ENCODE results near the gene CYP26B1.

- TF ChIP-seq CTCF (conservative IDR thresholded peaks at IDR 0.05; ENCODE audit: low read depth, low read length) = no peak
- no peak for TF ChIP-seq EZH2phosphoT487 (IDR thresholded peaks at IDR 0.05; ENCODE audit: borderline replicate concordance, low read length)
- TF ChIP-seq EZH2 (IDR thresholded peaks at IDR 0.05; ENCODE audit: low read length, unreplicated experiment) = no peak
These were observed 34.0 kb upstream of the CYP26B1 start for GRCh38 chr2:72181616-72182015.

Measured in PC-3 (cell line).